Fibroblast of villous mesenchyme (primary cell): ENCODE data around the gene PRPF31. TPM values are rescaled to one million over a fixed set of nuclear protein-coding genes. Genes with fewer than 3 reads are reported as not detected.

ENCODE experiments used
- DNase-seq: peaks from one replicate; pipeline ENCODE4 v3.0.0-alpha.2; 2010; ENCODE audit warnings: low read depth
- H3K4me3 ChIP-seq: 2 replicates; pipeline ENCODE4 v1.5.1; 2011; ENCODE audit warnings: low read depth, mild to moderate bottlenecking, low read length
- CTCF ChIP-seq: IDR thresholded peaks from 2 replicates; pipeline ENCODE4 v1.5.1; 2012; ENCODE audit warnings: low read depth, mild to moderate bottlenecking, low read length; ENCODE audit not compliant: insufficient read depth
- total RNA-seq: library from RNA; depleted of rRNA; stranded (reverse); fragments of >200 nt; gene quantifications from 2 replicates; pipeline ENCODE4 v1.2.3, GENCODE V29; 2012

PRPF31 gene
- 39.6 and 41.5 TPM in 2 replicates for total RNA-seq

- no peak for TF ChIP-seq CTCF
- DNase-seq = peak; percentile 99
- H3K4me3 ChIP-seq = peak within 1 kb of the TSS; percentile 86
These were observed at the start of gene PRPF31, which contains the start of gene TFPT for GRCh38 chr19:54115109-54116063. Gene PRPF31, plus strand, starts transcription at chr19:54115754. Its CDS starts 2,525 bp downstream, at chr19:54118279. Gene TFPT, minus strand, starts transcription at chr19:54115657. Its CDS starts 388 bp downstream, at chr19:54115269.

- H3K4me3 ChIP-seq = no peak overlapping the region
- no peak for DNase-seq
- no peak for TF ChIP-seq CTCF
These were observed 46.1 kb upstream of the PRPF31 start for GRCh38 chr19:54069470-54069869.

GRCh38 chr19:54073829-54074228 lies 41.7 kb upstream of the PRPF31 start:
- no peak overlapping the region for H3K4me3 ChIP-seq
- no peak for TF ChIP-seq CTCF
- DNase-seq = no peak

GRCh38 chr19:54074851-54075250 lies 40.7 kb upstream of the PRPF31 start:
- H3K4me3 ChIP-seq = no peak overlapping the region
- no peak for DNase-seq
- TF ChIP-seq CTCF = no peak

GRCh38 chr19:54077334-54077733 lies 38.2 kb upstream of the PRPF31 start:
- TF ChIP-seq CTCF = no peak
- no peak for DNase-seq

GRCh38 chr19:54081032-54081431 lies 34.5 kb upstream of the PRPF31 start, which contains the start of gene TARM1:
Gene TARM1, minus strand, starts transcription at chr19:54081365. Its CDS starts 25 bp downstream, at chr19:54081340.
- DNase-seq = no peak
- H3K4me3 ChIP-seq = no peak within 1 kb of the TSS
- TF ChIP-seq CTCF = no peak

More at GRCh38 chr19:54077334-54077733, 38.2 kb upstream of the PRPF31 start:
- H3K4me3 ChIP-seq = no peak overlapping the region
